A549 (cell line): ENCODE measurements around the gene GRIPAP1.

Experiments
- MAZ ChIP-seq: fragments of 150-350 bp; IDR thresholded peaks from 2 replicates; pipeline ENCODE4 v1.6.1; 2014; ENCODE audit warnings: antibody characterized with exemption, low read depth, low read length, borderline replicate concordance
- POLR2A ChIP-seq: IDR thresholded peaks from 2 replicates; pipeline ENCODE4 v1.6.1; 2012; ENCODE audit warnings: mild to moderate bottlenecking, low read length
- RFX5 ChIP-seq: fragments of 450-650 bp; IDR thresholded peaks from 2 replicates; pipeline ENCODE4 v1.7.1; 2014; ENCODE audit warnings: antibody characterized with exemption, mild to moderate bottlenecking, moderate library complexity
- RNF2 ChIP-seq: fragments of 200-600 bp; sonication (generic); IDR thresholded peaks from 2 replicates; pipeline ENCODE4 v1.6.1; 2016; ENCODE audit warnings: low read depth, mild to moderate bottlenecking, antibody characterized with exemption, moderate library complexity, borderline replicate concordance
- TF ChIP-seq, protein P1 (sequence below): fragments of >200 bp; sonication (Bioruptor Twin); formaldehyde crosslinking; IDR thresholded peaks from 3 replicates; pipeline ENCODE4 v1.5.1; 2016

DNA sequence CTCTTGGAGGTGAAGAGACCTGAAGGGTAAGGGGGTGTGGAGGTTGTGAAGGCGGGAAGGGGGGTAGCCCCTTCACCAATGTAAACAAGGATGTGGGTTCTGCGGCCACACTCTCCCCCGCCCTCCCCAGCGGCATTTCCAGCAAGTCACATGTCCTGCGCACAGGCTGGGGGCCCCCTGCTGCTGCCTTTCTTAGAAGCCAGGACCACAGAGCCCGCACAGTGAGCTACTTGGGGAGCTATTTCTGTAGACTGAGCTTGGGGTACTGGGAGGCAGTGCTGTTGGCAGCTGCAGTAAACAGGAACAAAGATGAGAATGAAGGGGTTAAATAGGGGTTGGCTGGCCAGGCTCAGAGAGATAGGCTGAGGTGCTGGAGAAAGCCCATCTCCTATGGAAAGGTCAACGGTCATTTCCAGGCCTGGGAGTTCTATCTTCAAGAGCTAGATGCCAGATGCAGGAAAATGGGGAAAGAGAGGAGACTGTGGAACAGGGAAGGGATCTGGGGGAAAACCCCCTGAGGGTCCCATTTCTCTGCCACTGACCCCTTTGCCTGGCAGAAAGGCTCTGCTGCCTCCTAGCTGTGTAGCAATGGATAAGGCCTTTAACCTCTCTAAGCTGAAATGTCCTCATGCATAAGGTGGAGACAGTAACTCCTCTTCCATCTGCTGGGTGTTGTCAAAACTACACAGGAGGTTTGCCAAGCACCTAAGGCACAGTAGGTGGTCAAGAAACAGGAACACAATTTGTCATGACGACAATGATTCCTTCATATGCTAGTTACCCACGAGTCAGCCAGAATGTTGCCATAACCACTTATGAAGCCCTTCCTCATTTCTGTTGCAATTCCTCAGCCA lies 64.8 kb downstream of the GRIPAP1 start:
- TF ChIP-seq RFX5: no peak
- TF ChIP-seq RNF2: no peak
- TF ChIP-seq, protein P1, sequence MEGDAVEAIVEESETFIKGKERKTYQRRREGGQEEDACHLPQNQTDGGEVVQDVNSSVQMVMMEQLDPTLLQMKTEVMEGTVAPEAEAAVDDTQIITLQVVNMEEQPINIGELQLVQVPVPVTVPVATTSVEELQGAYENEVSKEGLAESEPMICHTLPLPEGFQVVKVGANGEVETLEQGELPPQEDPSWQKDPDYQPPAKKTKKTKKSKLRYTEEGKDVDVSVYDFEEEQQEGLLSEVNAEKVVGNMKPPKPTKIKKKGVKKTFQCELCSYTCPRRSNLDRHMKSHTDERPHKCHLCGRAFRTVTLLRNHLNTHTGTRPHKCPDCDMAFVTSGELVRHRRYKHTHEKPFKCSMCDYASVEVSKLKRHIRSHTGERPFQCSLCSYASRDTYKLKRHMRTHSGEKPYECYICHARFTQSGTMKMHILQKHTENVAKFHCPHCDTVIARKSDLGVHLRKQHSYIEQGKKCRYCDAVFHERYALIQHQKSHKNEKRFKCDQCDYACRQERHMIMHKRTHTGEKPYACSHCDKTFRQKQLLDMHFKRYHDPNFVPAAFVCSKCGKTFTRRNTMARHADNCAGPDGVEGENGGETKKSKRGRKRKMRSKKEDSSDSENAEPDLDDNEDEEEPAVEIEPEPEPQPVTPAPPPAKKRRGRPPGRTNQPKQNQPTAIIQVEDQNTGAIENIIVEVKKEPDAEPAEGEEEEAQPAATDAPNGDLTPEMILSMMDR: no peak
- no peak for TF ChIP-seq MAZ
- no peak for TF ChIP-seq POLR2A
